ENCODE results near the gene HOMEZ. TPM values are rescaled to one million over a fixed set of nuclear protein-coding genes. Genes with fewer than 3 reads are reported as not detected.
"Not testable (repeated sequence)": the region's sequence is repeated elsewhere in the genome, so short reads cannot be mapped to it uniquely, and the experiment has no call there.

HOMEZ gene
- polyA plus RNA-seq, 1 of the 3 experiments (the other 2 are of a cell fraction) = 7.7 TPM

DNA sequence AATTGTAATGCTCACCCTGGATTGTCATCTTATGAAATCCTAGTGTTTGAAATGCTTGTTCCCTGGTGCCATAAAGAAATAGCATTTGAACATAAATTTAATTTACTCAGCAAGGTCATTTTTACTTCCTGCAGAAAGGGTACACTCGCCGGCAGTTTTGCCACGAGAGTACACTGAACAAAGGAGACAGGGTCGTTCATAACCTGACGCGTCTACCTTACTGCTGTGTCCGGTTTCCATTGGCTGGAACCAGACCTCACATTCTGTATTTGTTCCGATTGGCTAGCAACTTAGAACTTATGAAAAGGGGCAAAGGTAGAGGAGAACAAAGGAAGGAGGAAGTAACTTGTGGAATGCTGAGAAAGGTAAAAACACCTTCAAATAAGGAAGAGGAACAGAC, 25.1 kb downstream of the HOMEZ start:
- CTCF ChIA-PET = interaction anchor here (2.8 kb wide), 1 partner anchor 35 kb away, joined by 7 read pairs; no protein-coding TSS in a partner anchor
- WGBS (ENCODE audit: low lambda C conversion rate) = 16% methylated on average over 8 of the region's 8 CpGs
- DNase-seq = not testable (repeated sequence)

DNA sequence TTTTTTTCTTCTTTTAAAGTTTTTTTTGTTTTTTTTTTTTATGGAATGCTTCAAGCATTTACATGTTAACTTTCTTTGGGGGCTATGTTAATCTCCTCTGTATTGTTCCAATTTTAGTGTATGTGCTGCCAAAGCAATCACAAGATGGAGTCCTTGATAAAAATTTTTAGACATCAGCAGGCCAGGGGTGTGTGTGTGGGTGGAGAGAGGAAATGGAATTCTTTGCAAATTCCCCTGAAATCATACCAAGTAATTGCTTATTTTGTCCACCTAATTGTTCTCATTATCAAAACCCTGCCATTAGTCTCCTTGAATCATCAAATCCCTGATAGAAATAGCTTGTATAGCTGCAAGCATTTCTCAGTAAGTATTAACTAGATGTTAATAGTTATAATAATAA, 26.5 kb downstream of the HOMEZ start:
- Histone ChIP-seq H3K9me3 (0 out of 2 replicates have a peak, but pooled peaks cover 3% of the 10 kb centered on the region), H3K79me2 (ENCODE audit: insufficient read depth) (no peaks in the 10 kb centered on the region), H2AFZ (ENCODE audit: low read depth) (no peak overlapping the region)

More for the DNA sequence above, 25.1 kb downstream of the HOMEZ start:
- H3K79me2 ChIP-seq (ENCODE audit: insufficient read depth); H3K4me2 ChIP-seq; H3F3A ChIP-seq (replicated peaks; ENCODE audit: insufficient read depth); H3K4me1 ChIP-seq (ENCODE audit: control insufficient read depth in 1 of 2, insufficient read depth in 2 of 2, low read depth in 1 of 2, low read length in 1 of 2); H2AFZ ChIP-seq (ENCODE audit: low read depth); H4K20me1 ChIP-seq (ENCODE audit: insufficient read depth); H3K4me3 ChIP-seq (ENCODE audit: low read depth in 2 of 2, low read length in 1 of 2); H3K9me2 ChIP-seq; H3K27ac ChIP-seq (ENCODE audit: low read depth in 2 of 2, low read length in 1 of 2); H3K9me3 ChIP-seq; POLR2A ChIA-PET; H3K36me3 ChIP-seq (replicated peaks in 1 of 2; ENCODE audit: control insufficient read depth in 1 of 2, insufficient read depth in 2 of 2, low read length in 1 of 2); H3K9ac ChIP-seq: not testable (repeated sequence)
- H3K27me3 ChIP-seq (ENCODE audit: insufficient read depth) = peaks cover 24% of the 10 kb centered on the region; the same call in 1 of the 2 replicates

More for the DNA sequence above, 26.5 kb downstream of the HOMEZ start:
- H4K20me1 ChIP-seq (ENCODE audit: insufficient read depth) = no peaks in the 10 kb centered on the region
- no peaks in the 10 kb centered on the region for H3K36me3 ChIP-seq (replicated peaks in 1 of 2; ENCODE audit: control insufficient read depth in 1 of 2, insufficient read depth in 2 of 2, low read length in 1 of 2)
- no peak overlapping the region for H3K9ac ChIP-seq
- H3K4me1 ChIP-seq (ENCODE audit: control insufficient read depth in 1 of 2, insufficient read depth in 2 of 2, low read depth in 1 of 2, low read length in 1 of 2) = no peaks in the 10 kb centered on the region
- no peak overlapping the region for H3K4me2 ChIP-seq
- DNase-seq = no peak
- peaks cover 3% of the 10 kb centered on the region for H3F3A ChIP-seq (replicated peaks; ENCODE audit: insufficient read depth)
- no peak overlapping the region for H3K4me3 ChIP-seq (ENCODE audit: low read depth in 2 of 2, low read length in 1 of 2)
- ChIA-PET POLR2A (no interaction called here), CTCF (interaction anchor here (0.7 to 2.8 kb wide), 5 partner anchors 33 to 139 kb away, joined by 3 to 7 read pairs (median 3); no protein-coding TSS in a partner anchor)
- H3K27ac ChIP-seq (ENCODE audit: low read depth in 2 of 2, low read length in 1 of 2) = no peak overlapping the region
- no peaks in the 10 kb centered on the region for H3K9me2 ChIP-seq
- TF ChIP-seq, protein P1, sequence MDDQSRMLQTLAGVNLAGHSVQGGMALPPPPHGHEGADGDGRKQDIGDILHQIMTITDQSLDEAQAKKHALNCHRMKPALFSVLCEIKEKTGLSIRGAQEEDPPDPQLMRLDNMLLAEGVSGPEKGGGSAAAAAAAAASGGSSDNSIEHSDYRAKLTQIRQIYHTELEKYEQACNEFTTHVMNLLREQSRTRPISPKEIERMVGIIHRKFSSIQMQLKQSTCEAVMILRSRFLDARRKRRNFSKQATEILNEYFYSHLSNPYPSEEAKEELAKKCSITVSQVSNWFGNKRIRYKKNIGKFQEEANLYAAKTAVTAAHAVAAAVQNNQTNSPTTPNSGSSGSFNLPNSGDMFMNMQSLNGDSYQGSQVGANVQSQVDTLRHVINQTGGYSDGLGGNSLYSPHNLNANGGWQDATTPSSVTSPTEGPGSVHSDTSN (IDR thresholded peaks at IDR 0.05) = no peak
- TF ChIP-seq FOXM1 (IDR thresholded peaks at IDR 0.05; ENCODE audit: low read depth) (no peak), EP300 (IDR thresholded peaks at IDR 0.05; ENCODE audit: borderline replicate concordance in 1 of 2, low read depth in 1 of 2, low read length in 1 of 2) (no peak), TCF12 (IDR thresholded peaks at IDR 0.05) (no peak), MEF2A (IDR thresholded peaks at IDR 0.05; ENCODE audit: borderline replicate concordance, low read depth) (no peak), CHD2 (IDR thresholded peaks at IDR 0.05; ENCODE audit: low read length, partially characterized antibody) (no peak), TAF1 (IDR thresholded peaks at IDR 0.05; ENCODE audit: borderline replicate concordance, low read depth, low read length) (no peak), YY1 (IDR thresholded peaks at IDR 0.05; ENCODE audit: low read depth) (no peak), JUND (IDR thresholded peaks at IDR 0.05) (no peak)
- TF ChIP-seq, protein P2, sequence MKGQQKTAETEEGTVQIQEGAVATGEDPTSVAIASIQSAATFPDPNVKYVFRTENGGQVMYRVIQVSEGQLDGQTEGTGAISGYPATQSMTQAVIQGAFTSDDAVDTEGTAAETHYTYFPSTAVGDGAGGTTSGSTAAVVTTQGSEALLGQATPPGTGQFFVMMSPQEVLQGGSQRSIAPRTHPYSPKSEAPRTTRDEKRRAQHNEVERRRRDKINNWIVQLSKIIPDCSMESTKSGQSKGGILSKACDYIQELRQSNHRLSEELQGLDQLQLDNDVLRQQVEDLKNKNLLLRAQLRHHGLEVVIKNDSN (IDR thresholded peaks at IDR 0.05; ENCODE audit: borderline replicate concordance, low read depth) = no peak
- TF ChIP-seq, protein P3, sequence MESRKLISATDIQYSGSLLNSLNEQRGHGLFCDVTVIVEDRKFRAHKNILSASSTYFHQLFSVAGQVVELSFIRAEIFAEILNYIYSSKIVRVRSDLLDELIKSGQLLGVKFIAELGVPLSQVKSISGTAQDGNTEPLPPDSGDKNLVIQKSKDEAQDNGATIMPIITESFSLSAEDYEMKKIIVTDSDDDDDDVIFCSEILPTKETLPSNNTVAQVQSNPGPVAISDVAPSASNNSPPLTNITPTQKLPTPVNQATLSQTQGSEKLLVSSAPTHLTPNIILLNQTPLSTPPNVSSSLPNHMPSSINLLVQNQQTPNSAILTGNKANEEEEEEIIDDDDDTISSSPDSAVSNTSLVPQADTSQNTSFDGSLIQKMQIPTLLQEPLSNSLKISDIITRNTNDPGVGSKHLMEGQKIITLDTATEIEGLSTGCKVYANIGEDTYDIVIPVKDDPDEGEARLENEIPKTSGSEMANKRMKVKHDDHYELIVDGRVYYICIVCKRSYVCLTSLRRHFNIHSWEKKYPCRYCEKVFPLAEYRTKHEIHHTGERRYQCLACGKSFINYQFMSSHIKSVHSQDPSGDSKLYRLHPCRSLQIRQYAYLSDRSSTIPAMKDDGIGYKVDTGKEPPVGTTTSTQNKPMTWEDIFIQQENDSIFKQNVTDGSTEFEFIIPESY (IDR thresholded peaks at IDR 0.05; ENCODE audit: borderline replicate concordance, low read depth) = no peak
- peaks cover 25% of the 10 kb centered on the region; the same call in 1 of the 2 replicates for H3K27me3 ChIP-seq (ENCODE audit: insufficient read depth)
